Panc1 (cell line): ENCODE results near the gene ITGB8. TPM values are rescaled to one million over a fixed set of nuclear protein-coding genes. Genes with fewer than 3 reads are reported as not detected.

Experiments used
- ATAC-seq: fragments of 200-7000 bp; cut with Tn5 transposase; 2 replicates; pipeline ENCODE4 v1.9.1; 2020; ENCODE audit warnings: mild to moderate bottlenecking, moderate library complexity
- BruUV-seq: library from RNA; stranded (reverse); fragments of 400-500 nt; replicated peaks from 2 replicates; lab custom pipeline; 2021; lab: Mats Ljungman, UMichigan
- CTCF ChIA-PET: fragments of 300-600 bp; sonication (Branson Sonifier 250); formaldehyde crosslinking; loops from one replicate; lab custom pipeline; 2022; ENCODE audit warnings: antibody characterized with exemption; lab: Charles Lee
- POLR2A ChIA-PET: fragments of 300-600 bp; sonication (Branson Sonifier 250); formaldehyde crosslinking; loops from one replicate; lab custom pipeline; 2022; ENCODE audit warnings: antibody characterized with exemption; lab: Charles Lee
- DNase-seq: peaks from one replicate; pipeline ENCODE4 v3.0.0-alpha.2; 2010; ENCODE audit warnings: low read depth, low spot score
- H3K27ac ChIP-seq: 2 replicates; pipeline ENCODE4 v1.5.1; 2011; ENCODE audit warnings: mild to moderate bottlenecking, low read length, inconsistent platforms
- H3K27me3 ChIP-seq: fragments of 200-500 bp; sonication (Bioruptor generic); 2 replicates; pipeline ENCODE4 v1.6.0; 2014; ENCODE audit warnings: low read length, inconsistent platforms; ENCODE audit not compliant: control insufficient read depth, insufficient read depth
- H3K36me3 ChIP-seq: fragments of 200-500 bp; sonication (Bioruptor generic); 2 replicates; pipeline ENCODE4 v1.5.1; 2014; ENCODE audit warnings: inconsistent platforms, mild to moderate bottlenecking, low read length, moderate library complexity; ENCODE audit not compliant: control insufficient read depth, insufficient read depth
- H3K4me1 ChIP-seq: 2 replicates; pipeline ENCODE4 v1.5.1; 2011; ENCODE audit warnings: inconsistent platforms, mild to moderate bottlenecking, low read length, moderate library complexity; ENCODE audit not compliant: control insufficient read depth, insufficient read depth
- H3K4me3 ChIP-seq, 2 experiments: 2 replicates each; pipeline ENCODE4 v1.5.1; 2011 to 2012; ENCODE audit warnings: low read depth in 2 of 2, low read length in 2 of 2, mild to moderate bottlenecking in 2 of 2, inconsistent platforms in 1 of 2, moderate library complexity in 1 of 2
- H3K9me3 ChIP-seq: fragments of 200-500 bp; sonication (Bioruptor generic); 2 replicates; pipeline ENCODE4 v1.5.1; 2014; ENCODE audit warnings: low read depth, mild to moderate bottlenecking, inconsistent platforms, low read length, moderate library complexity; ENCODE audit not compliant: control insufficient read depth, insufficient read depth
- POLR2AphosphoS5 ChIP-seq: IDR thresholded peaks from 2 replicates; pipeline ENCODE4 v1.6.1; 2012; ENCODE audit warnings: mild to moderate bottlenecking, low read depth, low read length, moderate library complexity
- SIN3A ChIP-seq: IDR thresholded peaks from 2 replicates; pipeline ENCODE4 v1.6.1; 2012; ENCODE audit warnings: low read depth, mild to moderate bottlenecking, low read length, moderate library complexity, borderline replicate concordance; ENCODE audit not compliant: insufficient read depth
- TCF7L2 ChIP-seq: IDR thresholded peaks from 2 replicates; pipeline ENCODE4 v1.6.1; 2011; ENCODE audit warnings: mild to moderate bottlenecking, low read depth, low read length, inconsistent platforms
- in situ Hi-C: cut with HindIII; loops from 2 replicates; pipeline ENCODE4 v1.10.0; 2016; ENCODE audit warnings: low sequenced_read_pairs, low pct_unique_long_range_greater_than_20kb
- intact Hi-C: fragments of 100-400 bp; cut with micrococcal nuclease; formaldehyde crosslinking; loops from one replicate; pipeline ENCODE4 v1.10.0; 2022; ENCODE audit not compliant: unreplicated experiment
- total RNA-seq: library from RNA; stranded (reverse); gene quantifications from one replicate; pipeline ENCODE4 v1.2.1, GENCODE V29; 2021; ENCODE audit not compliant: unreplicated experiment
- TF ChIP-seq, protein P1 (sequence below), 2 experiments: IDR thresholded peaks; 2 replicates each; pipeline ENCODE4 v1.6.1; 2011 to 2012; ENCODE audit warnings: low read depth in 2 of 2, control low read depth in 1 of 2, low read length in 1 of 2, mild to moderate bottlenecking in 1 of 2, moderate library complexity in 1 of 2; ENCODE audit not compliant: insufficient read depth in 1 of 2
- TF ChIP-seq, protein P2 (sequence below): fragments of 450-650 bp; IDR thresholded peaks from 2 replicates; pipeline ENCODE4 v1.5.1; 2017; ENCODE audit warnings: mild to moderate bottlenecking

The ITGB8 gene
- total RNA-seq, 1 experiment from 2014 or later, result 4.9 TPM

DNA sequence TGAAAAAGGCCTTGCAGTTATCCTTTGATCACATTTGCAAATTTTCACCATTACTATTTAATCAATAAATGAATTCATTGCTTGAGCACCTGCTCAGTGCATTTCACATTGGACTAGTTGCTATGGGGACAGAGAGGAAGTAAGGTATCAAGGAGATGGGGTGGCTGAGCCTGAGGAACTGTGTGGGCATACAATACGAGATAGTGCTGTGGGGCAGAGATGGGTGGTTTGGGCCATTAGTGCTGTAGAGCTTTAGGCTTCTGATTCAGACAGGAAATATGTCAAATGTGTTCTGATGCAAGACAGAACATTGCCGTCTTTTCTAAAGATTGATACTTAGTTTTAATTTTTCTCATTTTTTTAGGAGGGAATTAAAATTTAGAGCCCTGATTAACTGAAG lies 13.2 kb downstream of the ITGB8 start:
- no peak for ATAC-seq
- Histone ChIP-seq H3K9me3 (no peaks in the 10 kb centered on the region), H3K27me3 (no peaks in the 10 kb centered on the region), H3K4me3 (no peak overlapping the region), H3K27ac (no peak overlapping the region), H3K36me3 (no peaks in the 10 kb centered on the region), H3K4me1 (no peaks in the 10 kb centered on the region)
- intact Hi-C loops, result no loop called here
- in situ Hi-C loops, result no loop called here
- no TSS peak for BruUV-seq
- ChIA-PET POLR2A (no interaction called here), CTCF (interaction anchor here (0.7 kb wide), 1 partner anchor 212 kb away, joined by 3 read pairs; no protein-coding TSS in a partner anchor)
- DNase-seq, result no peak
- no peak for TF ChIP-seq SIN3A
- TF ChIP-seq, protein P1, sequence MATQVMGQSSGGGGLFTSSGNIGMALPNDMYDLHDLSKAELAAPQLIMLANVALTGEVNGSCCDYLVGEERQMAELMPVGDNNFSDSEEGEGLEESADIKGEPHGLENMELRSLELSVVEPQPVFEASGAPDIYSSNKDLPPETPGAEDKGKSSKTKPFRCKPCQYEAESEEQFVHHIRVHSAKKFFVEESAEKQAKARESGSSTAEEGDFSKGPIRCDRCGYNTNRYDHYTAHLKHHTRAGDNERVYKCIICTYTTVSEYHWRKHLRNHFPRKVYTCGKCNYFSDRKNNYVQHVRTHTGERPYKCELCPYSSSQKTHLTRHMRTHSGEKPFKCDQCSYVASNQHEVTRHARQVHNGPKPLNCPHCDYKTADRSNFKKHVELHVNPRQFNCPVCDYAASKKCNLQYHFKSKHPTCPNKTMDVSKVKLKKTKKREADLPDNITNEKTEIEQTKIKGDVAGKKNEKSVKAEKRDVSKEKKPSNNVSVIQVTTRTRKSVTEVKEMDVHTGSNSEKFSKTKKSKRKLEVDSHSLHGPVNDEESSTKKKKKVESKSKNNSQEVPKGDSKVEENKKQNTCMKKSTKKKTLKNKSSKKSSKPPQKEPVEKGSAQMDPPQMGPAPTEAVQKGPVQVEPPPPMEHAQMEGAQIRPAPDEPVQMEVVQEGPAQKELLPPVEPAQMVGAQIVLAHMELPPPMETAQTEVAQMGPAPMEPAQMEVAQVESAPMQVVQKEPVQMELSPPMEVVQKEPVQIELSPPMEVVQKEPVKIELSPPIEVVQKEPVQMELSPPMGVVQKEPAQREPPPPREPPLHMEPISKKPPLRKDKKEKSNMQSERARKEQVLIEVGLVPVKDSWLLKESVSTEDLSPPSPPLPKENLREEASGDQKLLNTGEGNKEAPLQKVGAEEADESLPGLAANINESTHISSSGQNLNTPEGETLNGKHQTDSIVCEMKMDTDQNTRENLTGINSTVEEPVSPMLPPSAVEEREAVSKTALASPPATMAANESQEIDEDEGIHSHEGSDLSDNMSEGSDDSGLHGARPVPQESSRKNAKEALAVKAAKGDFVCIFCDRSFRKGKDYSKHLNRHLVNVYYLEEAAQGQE (IDR thresholded peaks at IDR 0.05; ENCODE audit: insufficient read depth in 1 of 2, low read depth in 2 of 2, low read length in 1 of 2), result no peak
- no peak for TF ChIP-seq TCF7L2
- no peak for TF ChIP-seq POLR2AphosphoS5
- TF ChIP-seq, protein P2, sequence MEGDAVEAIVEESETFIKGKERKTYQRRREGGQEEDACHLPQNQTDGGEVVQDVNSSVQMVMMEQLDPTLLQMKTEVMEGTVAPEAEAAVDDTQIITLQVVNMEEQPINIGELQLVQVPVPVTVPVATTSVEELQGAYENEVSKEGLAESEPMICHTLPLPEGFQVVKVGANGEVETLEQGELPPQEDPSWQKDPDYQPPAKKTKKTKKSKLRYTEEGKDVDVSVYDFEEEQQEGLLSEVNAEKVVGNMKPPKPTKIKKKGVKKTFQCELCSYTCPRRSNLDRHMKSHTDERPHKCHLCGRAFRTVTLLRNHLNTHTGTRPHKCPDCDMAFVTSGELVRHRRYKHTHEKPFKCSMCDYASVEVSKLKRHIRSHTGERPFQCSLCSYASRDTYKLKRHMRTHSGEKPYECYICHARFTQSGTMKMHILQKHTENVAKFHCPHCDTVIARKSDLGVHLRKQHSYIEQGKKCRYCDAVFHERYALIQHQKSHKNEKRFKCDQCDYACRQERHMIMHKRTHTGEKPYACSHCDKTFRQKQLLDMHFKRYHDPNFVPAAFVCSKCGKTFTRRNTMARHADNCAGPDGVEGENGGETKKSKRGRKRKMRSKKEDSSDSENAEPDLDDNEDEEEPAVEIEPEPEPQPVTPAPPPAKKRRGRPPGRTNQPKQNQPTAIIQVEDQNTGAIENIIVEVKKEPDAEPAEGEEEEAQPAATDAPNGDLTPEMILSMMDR, result no peak

DNA sequence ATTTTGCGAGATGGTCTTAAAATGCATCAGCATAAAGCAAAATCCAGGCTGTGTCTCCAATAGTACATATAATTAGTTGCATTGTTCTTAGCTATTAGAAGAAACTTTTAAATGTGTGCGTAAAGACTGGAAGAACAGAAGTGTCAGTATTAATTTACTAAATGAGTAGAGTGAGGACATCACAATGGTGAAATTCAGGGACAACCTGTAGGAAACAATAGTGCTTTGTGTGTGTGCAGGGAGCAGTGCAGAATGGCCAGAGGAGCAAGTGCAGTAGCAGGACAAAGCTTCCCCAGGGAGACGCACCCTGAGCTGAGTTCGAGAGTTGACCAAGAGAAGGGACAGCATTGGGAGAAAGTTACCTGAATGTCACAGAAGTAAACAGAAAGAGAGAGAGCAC lies 13.7 kb downstream of the ITGB8 start:
- Histone ChIP-seq H3K27ac (no peak overlapping the region), H3K36me3 (no peaks in the 10 kb centered on the region), H3K4me3 (no peak overlapping the region), H3K4me1 (no peaks in the 10 kb centered on the region), H3K9me3 (no peaks in the 10 kb centered on the region), H3K27me3 (no peaks in the 10 kb centered on the region)
- ChIA-PET POLR2A (no interaction called here), CTCF (interaction anchor here (0.7 kb wide), 1 partner anchor 212 kb away, joined by 3 read pairs; no protein-coding TSS in a partner anchor)
- ATAC-seq (no peak), DNase-seq (no peak)
- in situ Hi-C loops, result no loop called here
- TF ChIP-seq, protein P2, result no peak
- TF ChIP-seq SIN3A (no peak), POLR2AphosphoS5 (no peak), TCF7L2 (no peak)
- TF ChIP-seq, protein P1 (IDR thresholded peaks at IDR 0.05; ENCODE audit: insufficient read depth in 1 of 2, low read depth in 2 of 2, low read length in 1 of 2), result no peak
- BruUV-seq, result no TSS peak
- intact Hi-C loops, result no loop called here
